Lower leg skin (tissue), 3 donors: ENCODE measurements around the gene DYNLL2.

Source experiments
- POLR2A ChIP-seq, 2 donors: fragments of 450-650 bp; IDR thresholded peaks; one replicate each; pipeline ENCODE4 v1.6.1; 2016 to 2017; ENCODE audit warnings: antibody characterized with exemption in 2 of 2, mild to moderate bottlenecking in 1 of 2, moderate library complexity in 1 of 2
- TF ChIP-seq, protein P1 (sequence below), 3 donors: fragments of 450-650 bp; IDR thresholded peaks; one replicate each; pipeline ENCODE4 v1.5.1; 2016; ENCODE audit warnings: antibody characterized with exemption in 3 of 3, mild to moderate bottlenecking in 3 of 3, moderate library complexity in 2 of 3

DNA sequence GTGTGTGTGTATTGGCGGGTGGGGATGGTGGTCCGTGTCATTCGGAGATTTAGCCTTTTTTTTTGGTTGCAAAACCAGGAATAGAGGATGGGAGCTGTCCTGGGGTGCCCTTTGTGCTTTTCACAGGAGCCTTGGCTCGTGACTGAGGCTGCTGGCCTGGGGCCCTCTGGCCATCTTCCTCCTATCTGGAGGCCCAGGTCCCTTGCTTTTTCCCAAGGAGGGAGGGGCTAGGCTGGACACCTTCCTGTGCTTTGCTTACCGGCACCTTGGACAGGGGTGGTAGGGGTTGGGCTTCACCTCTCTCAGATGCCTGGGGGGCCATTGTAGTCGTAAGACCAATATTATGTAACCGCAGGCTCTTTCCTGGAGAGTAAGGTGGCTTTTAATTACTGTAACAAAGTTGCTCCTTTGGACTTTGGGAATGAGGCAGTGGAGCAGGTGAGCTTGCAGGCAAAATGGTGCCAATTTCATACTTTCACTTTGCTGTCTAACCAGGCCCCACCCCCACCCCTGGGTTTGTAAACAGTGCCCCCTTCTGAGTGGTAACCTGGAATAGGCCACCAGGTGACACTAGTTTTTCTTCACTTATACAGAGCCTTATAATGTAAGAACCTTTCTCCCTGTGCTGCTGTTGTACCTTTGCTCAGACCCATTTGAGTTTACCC is 1.2 kb downstream of the DYNLL2 start:
- TF ChIP-seq, protein P1, sequence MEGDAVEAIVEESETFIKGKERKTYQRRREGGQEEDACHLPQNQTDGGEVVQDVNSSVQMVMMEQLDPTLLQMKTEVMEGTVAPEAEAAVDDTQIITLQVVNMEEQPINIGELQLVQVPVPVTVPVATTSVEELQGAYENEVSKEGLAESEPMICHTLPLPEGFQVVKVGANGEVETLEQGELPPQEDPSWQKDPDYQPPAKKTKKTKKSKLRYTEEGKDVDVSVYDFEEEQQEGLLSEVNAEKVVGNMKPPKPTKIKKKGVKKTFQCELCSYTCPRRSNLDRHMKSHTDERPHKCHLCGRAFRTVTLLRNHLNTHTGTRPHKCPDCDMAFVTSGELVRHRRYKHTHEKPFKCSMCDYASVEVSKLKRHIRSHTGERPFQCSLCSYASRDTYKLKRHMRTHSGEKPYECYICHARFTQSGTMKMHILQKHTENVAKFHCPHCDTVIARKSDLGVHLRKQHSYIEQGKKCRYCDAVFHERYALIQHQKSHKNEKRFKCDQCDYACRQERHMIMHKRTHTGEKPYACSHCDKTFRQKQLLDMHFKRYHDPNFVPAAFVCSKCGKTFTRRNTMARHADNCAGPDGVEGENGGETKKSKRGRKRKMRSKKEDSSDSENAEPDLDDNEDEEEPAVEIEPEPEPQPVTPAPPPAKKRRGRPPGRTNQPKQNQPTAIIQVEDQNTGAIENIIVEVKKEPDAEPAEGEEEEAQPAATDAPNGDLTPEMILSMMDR (IDR thresholded peaks at IDR 0.05): no peak
- TF ChIP-seq POLR2A (IDR thresholded peaks at IDR 0.05): no peak
